Measurements from ENCODE around the gene MUCL3.

GRCh38 chr6:30974490-30975252 lies 33.9 kb downstream of the MUCL3 start:
- no peak for TF ChIP-seq NRF1 (IDR thresholded peaks at IDR 0.05; ENCODE audit: low read depth, low read length)
- no peak for TF ChIP-seq RFX5 (IDR thresholded peaks at IDR 0.05; ENCODE audit: low read length)
- TF ChIP-seq TEAD4 (IDR thresholded peaks at IDR 0.05; ENCODE audit: borderline replicate concordance, insufficient read depth), result no peak
- TF ChIP-seq CTCF (IDR thresholded peaks at IDR 0.05), result no peak
- TF ChIP-seq CHD2 (IDR thresholded peaks at IDR 0.05; ENCODE audit: low read length, partially characterized antibody), result no peak
- no peak for TF ChIP-seq TCF12 (IDR thresholded peaks at IDR 0.05)
- TF ChIP-seq EP300 (IDR thresholded peaks at IDR 0.05; ENCODE audit: borderline replicate concordance in 1 of 2, low read depth in 1 of 2, low read length in 1 of 2), result no peak
- TF ChIP-seq POLR2AphosphoS5 (IDR thresholded peaks at IDR 0.05; ENCODE audit: low read depth, low read length), result no peak
- TF ChIP-seq USF2 (IDR thresholded peaks at IDR 0.05; ENCODE audit: borderline replicate concordance, low read depth, low read length), result no peak
- no peak for TF ChIP-seq YY1 (IDR thresholded peaks at IDR 0.05; ENCODE audit: low read depth)
- TF ChIP-seq, protein P1, sequence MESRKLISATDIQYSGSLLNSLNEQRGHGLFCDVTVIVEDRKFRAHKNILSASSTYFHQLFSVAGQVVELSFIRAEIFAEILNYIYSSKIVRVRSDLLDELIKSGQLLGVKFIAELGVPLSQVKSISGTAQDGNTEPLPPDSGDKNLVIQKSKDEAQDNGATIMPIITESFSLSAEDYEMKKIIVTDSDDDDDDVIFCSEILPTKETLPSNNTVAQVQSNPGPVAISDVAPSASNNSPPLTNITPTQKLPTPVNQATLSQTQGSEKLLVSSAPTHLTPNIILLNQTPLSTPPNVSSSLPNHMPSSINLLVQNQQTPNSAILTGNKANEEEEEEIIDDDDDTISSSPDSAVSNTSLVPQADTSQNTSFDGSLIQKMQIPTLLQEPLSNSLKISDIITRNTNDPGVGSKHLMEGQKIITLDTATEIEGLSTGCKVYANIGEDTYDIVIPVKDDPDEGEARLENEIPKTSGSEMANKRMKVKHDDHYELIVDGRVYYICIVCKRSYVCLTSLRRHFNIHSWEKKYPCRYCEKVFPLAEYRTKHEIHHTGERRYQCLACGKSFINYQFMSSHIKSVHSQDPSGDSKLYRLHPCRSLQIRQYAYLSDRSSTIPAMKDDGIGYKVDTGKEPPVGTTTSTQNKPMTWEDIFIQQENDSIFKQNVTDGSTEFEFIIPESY (IDR thresholded peaks at IDR 0.05; ENCODE audit: borderline replicate concordance, low read depth), result no peak
